Neutrophil (primary cell): ENCODE results near the gene COX8A.

Experiments
- H3K27ac ChIP-seq: fragments of 200-600 bp; sonication (generic); 2 replicates; pipeline ENCODE4 v1.5.1; 2016; ENCODE audit warnings: mild to moderate bottlenecking, moderate library complexity
- H3K27me3 ChIP-seq: fragments of 200-600 bp; sonication (generic); 2 replicates; pipeline ENCODE4 v1.6.0; 2016; ENCODE audit warnings: mild to moderate bottlenecking
- H3K36me3 ChIP-seq: fragments of 200-600 bp; sonication (generic); 2 replicates; pipeline ENCODE4 v1.5.1; 2017
- H3K4me1 ChIP-seq, 2 experiments: fragments of 200-600 bp in 1 of 2; sonication (generic) in 1 of 2; 1 replicate in 1 of 2; 2 replicates in 1 of 2; pipeline versions ENCODE4 v1.5.1 to v1.6.1; 2013 to 2016; ENCODE audit warnings: low read depth in 1 of 2, low read length in 1 of 2, mild to moderate bottlenecking in 1 of 2, moderate library complexity in 1 of 2; ENCODE audit not compliant: control insufficient read depth in 1 of 2, insufficient read depth in 1 of 2
- H3K4me3 ChIP-seq, 2 experiments: fragments of 200-600 bp in 1 of 2; sonication (generic) in 1 of 2; 1 replicate in 1 of 2; 2 replicates in 1 of 2; pipeline ENCODE4 v1.5.1; 2013 to 2016; ENCODE audit warnings: low read depth in 1 of 2, low read length in 1 of 2, mild to moderate bottlenecking in 1 of 2, moderate library complexity in 1 of 2
- H3K9me3 ChIP-seq: fragments of 200-600 bp; sonication (generic); 2 replicates; pipeline ENCODE4 v1.5.1; 2016
- CTCF ChIP-seq: fragments of 200-600 bp; sonication (generic); IDR thresholded peaks from 2 replicates; pipeline ENCODE4 v1.5.1; 2016; ENCODE audit warnings: antibody characterized with exemption

The COX8A gene

GRCh38 chr11:63974259-63975143 lies at the start of gene COX8A:
Gene COX8A (plus strand): TSS chr11:63974620. CDS start chr11:63974681, 61 bp downstream.
- H3K4me1 ChIP-seq, result peaks cover 23 to 27% of the 10 kb centered on the region in 2 experiments
- TF ChIP-seq CTCF, result no peak
- H3K36me3 ChIP-seq, result peaks cover 7% of the 10 kb centered on the region
- no peaks in the 10 kb centered on the region for H3K9me3 ChIP-seq
- H3K27ac ChIP-seq, result peak within 1 kb of the TSS; percentile 90
- peak within 1 kb of the TSS; percentile 94 to 98 for H3K4me3 ChIP-seq
- H3K27me3 ChIP-seq, result peaks cover 5% of the 10 kb centered on the region

- H3K4me3 ChIP-seq, result no peak overlapping the region
- peaks cover 39% of the 10 kb centered on the region for H3K27me3 ChIP-seq
- no peaks in the 10 kb centered on the region for H3K36me3 ChIP-seq
- H3K9me3 ChIP-seq, result no peaks in the 10 kb centered on the region
- H3K27ac ChIP-seq, result no peak overlapping the region
- TF ChIP-seq CTCF, result no peak
- H3K4me1 ChIP-seq, result no peaks in the 10 kb centered on the region
Measured at GRCh38 chr11:63929616-63930015, 44.8 kb upstream of the COX8A start.

- no peak overlapping the region for H3K27ac ChIP-seq
- no peaks in the 10 kb centered on the region for H3K36me3 ChIP-seq
- H3K4me3 ChIP-seq, result no peak overlapping the region
- H3K4me1 ChIP-seq, result no peaks in the 10 kb centered on the region
- peaks cover 32% of the 10 kb centered on the region for H3K27me3 ChIP-seq
- no peaks in the 10 kb centered on the region for H3K9me3 ChIP-seq
- no peak for TF ChIP-seq CTCF
Measured at GRCh38 chr11:63931045-63931444, 43.4 kb upstream of the COX8A start.

- TF ChIP-seq CTCF, result no peak
- Histone ChIP-seq H3K36me3 (no peaks in the 10 kb centered on the region), H3K4me1 (no peaks in the 10 kb centered on the region), H3K4me3 (no peak overlapping the region), H3K27ac (no peak overlapping the region), H3K9me3 (no peaks in the 10 kb centered on the region), H3K27me3 (peaks cover 30% of the 10 kb centered on the region)
Measured at GRCh38 chr11:63931876-63932275, 42.5 kb upstream of the COX8A start.

- TF ChIP-seq CTCF, result no peak
- H3K4me3 ChIP-seq, result no peak overlapping the region
- H3K27ac ChIP-seq, result no peak overlapping the region
- H3K27me3 ChIP-seq, result peaks cover 15% of the 10 kb centered on the region
- no peaks in the 10 kb centered on the region for H3K36me3 ChIP-seq
- peaks cover 9 to 10% of the 10 kb centered on the region in 2 experiments for H3K4me1 ChIP-seq
- H3K9me3 ChIP-seq, result no peaks in the 10 kb centered on the region
Measured at GRCh38 chr11:63933459-63933858, 41.0 kb upstream of the COX8A start.
